ENCODE measurements around the gene TMC5.

DNA sequence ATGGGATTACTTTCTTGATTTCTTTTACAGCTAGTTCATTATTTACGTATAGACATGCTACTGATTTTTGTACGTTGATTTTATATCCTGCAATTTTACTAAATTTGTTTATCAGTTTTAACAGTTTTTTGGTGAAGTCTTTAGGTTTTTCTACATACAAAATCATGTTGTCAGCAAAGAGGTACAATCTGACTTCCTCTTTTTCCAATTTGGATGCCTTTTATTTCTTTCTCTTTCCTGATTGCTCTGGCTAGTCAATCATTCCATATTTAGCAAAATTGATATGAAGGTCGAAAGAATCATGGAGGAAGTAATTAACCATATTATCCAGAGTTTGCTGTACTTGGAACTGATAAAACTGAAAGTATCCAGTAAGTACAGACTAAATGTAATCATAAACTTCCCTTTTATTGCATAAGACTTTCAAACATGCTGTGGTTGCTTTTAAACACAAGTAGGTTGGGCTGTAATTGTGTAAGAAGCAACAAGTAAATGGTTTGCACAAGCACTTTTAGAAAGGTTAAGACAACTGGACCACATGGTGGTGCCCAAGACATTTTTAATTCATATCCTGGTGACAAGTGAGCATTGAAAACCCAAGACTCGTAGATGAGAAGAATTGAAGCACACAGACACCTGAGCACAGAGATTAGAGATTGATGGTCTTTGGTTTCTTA, 95.8 kb downstream of the TMC5 start:
- TF ChIP-seq, protein P1, sequence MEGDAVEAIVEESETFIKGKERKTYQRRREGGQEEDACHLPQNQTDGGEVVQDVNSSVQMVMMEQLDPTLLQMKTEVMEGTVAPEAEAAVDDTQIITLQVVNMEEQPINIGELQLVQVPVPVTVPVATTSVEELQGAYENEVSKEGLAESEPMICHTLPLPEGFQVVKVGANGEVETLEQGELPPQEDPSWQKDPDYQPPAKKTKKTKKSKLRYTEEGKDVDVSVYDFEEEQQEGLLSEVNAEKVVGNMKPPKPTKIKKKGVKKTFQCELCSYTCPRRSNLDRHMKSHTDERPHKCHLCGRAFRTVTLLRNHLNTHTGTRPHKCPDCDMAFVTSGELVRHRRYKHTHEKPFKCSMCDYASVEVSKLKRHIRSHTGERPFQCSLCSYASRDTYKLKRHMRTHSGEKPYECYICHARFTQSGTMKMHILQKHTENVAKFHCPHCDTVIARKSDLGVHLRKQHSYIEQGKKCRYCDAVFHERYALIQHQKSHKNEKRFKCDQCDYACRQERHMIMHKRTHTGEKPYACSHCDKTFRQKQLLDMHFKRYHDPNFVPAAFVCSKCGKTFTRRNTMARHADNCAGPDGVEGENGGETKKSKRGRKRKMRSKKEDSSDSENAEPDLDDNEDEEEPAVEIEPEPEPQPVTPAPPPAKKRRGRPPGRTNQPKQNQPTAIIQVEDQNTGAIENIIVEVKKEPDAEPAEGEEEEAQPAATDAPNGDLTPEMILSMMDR (conservative IDR thresholded peaks at IDR 0.05) = no peak
- TF ChIP-seq EZH2 (IDR thresholded peaks at IDR 0.05; ENCODE audit: low read depth) = no peak
